Upper lobe of right lung (tissue), 1 donor: ENCODE results near the gene UBE2H. TPM values are rescaled to one million over a fixed set of nuclear protein-coding genes. Genes with fewer than 3 reads are reported as not detected.

Source experiments
- ATAC-seq: fragments of 200-7000 bp; cut with Tn5 transposase; one replicate; pipeline ENCODE4 v1.9.1; 2020; ENCODE audit warnings: mild to moderate bottlenecking, moderate library complexity
- DNase-seq: peaks from one replicate; pipeline ENCODE4 v3.0.0-alpha.2; 2020
- H3K27ac ChIP-seq: fragments of 200-600 bp; one replicate; pipeline ENCODE4 v1.8.0; 2022
- H3K27me3 ChIP-seq: fragments of 200-600 bp; one replicate; pipeline ENCODE4 v1.8.0; 2022; ENCODE audit warnings: mild to moderate bottlenecking
- H3K36me3 ChIP-seq: fragments of 200-600 bp; one replicate; pipeline ENCODE4 v1.8.0; 2022
- H3K4me1 ChIP-seq: fragments of 200-600 bp; one replicate; pipeline ENCODE4 v1.8.0; 2022
- H3K4me3 ChIP-seq: fragments of 200-600 bp; one replicate; pipeline ENCODE4 v1.8.0; 2022; ENCODE audit warnings: mild to moderate bottlenecking
- H3K9me3 ChIP-seq: fragments of 200-600 bp; one replicate; pipeline ENCODE4 v1.8.0; 2022
- intact Hi-C: fragments of 100-400 bp; cut with DNase I; formaldehyde crosslinking; loops from one replicate; pipeline ENCODE4 v1.11.0; 2022
- total RNA-seq: library from RNA; stranded (reverse); fragmentation: NEBNext Ultra II Directional; extraction: Animal tissue kit (Norgen Biotek cat#: 25700); gene quantifications from one replicate; pipeline ENCODE4 v1.2.1, GENCODE V29; 2021
- TF ChIP-seq, protein P1 (sequence below): fragments of 200-600 bp; IDR thresholded peaks from one replicate; pipeline ENCODE4 v1.8.0; 2022; ENCODE audit warnings: antibody characterized with exemption
- donor health status: DM: no; HTN: yes; CAD: no; lungs with severe emphysema.

Gene UBE2H
- total RNA-seq, 1 donor from 2014 or later = 69.1 TPM

- TF ChIP-seq, protein P1, sequence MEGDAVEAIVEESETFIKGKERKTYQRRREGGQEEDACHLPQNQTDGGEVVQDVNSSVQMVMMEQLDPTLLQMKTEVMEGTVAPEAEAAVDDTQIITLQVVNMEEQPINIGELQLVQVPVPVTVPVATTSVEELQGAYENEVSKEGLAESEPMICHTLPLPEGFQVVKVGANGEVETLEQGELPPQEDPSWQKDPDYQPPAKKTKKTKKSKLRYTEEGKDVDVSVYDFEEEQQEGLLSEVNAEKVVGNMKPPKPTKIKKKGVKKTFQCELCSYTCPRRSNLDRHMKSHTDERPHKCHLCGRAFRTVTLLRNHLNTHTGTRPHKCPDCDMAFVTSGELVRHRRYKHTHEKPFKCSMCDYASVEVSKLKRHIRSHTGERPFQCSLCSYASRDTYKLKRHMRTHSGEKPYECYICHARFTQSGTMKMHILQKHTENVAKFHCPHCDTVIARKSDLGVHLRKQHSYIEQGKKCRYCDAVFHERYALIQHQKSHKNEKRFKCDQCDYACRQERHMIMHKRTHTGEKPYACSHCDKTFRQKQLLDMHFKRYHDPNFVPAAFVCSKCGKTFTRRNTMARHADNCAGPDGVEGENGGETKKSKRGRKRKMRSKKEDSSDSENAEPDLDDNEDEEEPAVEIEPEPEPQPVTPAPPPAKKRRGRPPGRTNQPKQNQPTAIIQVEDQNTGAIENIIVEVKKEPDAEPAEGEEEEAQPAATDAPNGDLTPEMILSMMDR = no peak
- ATAC-seq = no peak
- intact Hi-C loops = no loop called here
These were observed 106.8 kb downstream of the UBE2H start for GRCh38 chr7:129845972-129846327.

GRCh38 chr7:129845178-129845971, 107.4 kb downstream of the UBE2H start:
- peak; percentile 65 for ATAC-seq
- Histone ChIP-seq H3K4me1 (peaks cover 21% of the 10 kb centered on the region), H3K4me3 (no peak overlapping the region), H3K9me3 (no peaks in the 10 kb centered on the region), H3K27me3 (no peaks in the 10 kb centered on the region), H3K27ac (no peak overlapping the region), H3K36me3 (no peaks in the 10 kb centered on the region)
- DNase-seq = no peak
- intact Hi-C loops = no loop called here
- TF ChIP-seq, protein P1 = no peak

More at GRCh38 chr7:129845972-129846327, 106.8 kb downstream of the UBE2H start:
- no peak overlapping the region for H3K4me3 ChIP-seq
- no peaks in the 10 kb centered on the region for H3K36me3 ChIP-seq
- H3K9me3 ChIP-seq = no peaks in the 10 kb centered on the region
- peaks cover 18% of the 10 kb centered on the region for H3K4me1 ChIP-seq
- no peak overlapping the region for H3K27ac ChIP-seq
- H3K27me3 ChIP-seq = no peaks in the 10 kb centered on the region
- DNase-seq = no peak

DNA sequence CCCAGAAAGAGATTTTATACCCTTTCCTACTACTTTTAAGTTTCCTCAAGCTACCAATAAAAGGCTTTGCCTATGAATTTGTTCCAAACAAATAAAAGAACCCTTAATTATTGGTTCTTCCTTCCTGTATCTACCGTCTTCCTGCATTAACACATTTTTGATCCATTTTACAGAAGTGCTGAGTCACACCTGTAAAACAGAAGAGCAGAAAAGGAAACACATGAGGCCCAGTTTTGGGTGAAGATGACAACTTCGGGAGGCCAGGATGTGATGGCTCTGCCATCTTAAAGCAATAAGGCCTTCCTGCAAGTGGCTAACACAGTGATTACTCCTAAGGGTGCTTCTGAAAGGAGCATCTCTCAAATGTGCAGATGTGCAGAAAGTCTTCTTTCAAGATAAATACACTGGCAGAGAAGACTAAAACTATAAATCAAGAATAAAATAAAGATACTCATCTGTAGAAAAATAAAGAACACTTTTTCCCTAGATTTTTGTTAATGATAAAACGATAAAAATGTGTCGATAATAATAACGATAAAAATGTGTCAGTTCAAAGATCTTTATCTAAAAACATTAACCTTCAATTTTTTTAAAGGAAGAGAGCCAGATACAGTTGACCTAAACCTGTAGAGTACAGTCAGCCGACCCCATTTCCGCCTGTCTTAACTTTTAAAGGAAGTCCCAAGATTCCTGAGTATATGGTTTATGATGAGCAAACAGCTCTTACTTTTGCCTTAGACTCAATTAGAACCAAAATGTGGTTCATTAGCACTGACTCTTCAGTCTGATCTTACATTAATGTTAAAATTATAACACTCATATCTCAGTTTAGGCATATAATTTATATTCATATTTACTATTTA, 108.6 kb downstream of the UBE2H start:
- DNase-seq (no peak), ATAC-seq (no peak)
- H3K4me3 ChIP-seq = no peak overlapping the region
- H3K9me3 ChIP-seq = no peaks in the 10 kb centered on the region
- no peaks in the 10 kb centered on the region for H3K27me3 ChIP-seq
- H3K27ac ChIP-seq = no peak overlapping the region
- intact Hi-C loops = no loop called here
- H3K4me1 ChIP-seq = peaks cover 21% of the 10 kb centered on the region
- TF ChIP-seq, protein P1 = no peak
- peaks cover 1% of the 10 kb centered on the region for H3K36me3 ChIP-seq

DNA sequence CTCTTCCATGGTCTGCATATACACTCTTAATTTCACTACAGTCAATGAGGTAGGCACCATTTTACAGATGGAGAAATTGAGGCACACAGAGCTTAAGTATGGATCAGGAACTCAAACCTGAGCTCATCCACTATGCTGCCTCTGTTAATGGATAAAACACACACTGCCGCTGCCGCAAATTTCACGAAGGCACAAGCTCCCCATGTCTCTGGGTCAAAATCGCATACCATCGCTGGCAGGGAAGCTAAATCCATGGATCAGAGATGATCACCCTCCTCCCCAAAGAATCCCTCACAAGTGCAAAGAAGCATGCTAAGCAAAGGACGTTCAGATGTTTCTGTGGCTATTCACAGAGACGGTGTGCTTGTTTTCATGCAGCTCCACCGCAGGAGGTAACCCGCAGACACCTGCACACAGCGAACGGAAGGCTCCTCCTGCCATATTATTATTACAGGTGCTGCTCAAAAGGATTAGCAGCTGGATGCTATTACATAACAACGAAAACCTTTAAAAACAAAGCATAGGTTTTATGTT, 109.3 kb downstream of the UBE2H start:
- DNase-seq = no peak
- intact Hi-C loops = no loop called here
- Histone ChIP-seq H3K27ac (no peak overlapping the region), H3K4me3 (no peak overlapping the region), H3K9me3 (no peaks in the 10 kb centered on the region), H3K4me1 (peaks cover 19% of the 10 kb centered on the region), H3K27me3 (no peaks in the 10 kb centered on the region), H3K36me3 (peaks cover 8% of the 10 kb centered on the region)
- TF ChIP-seq, protein P1 = no peak
- no peak for ATAC-seq

DNA sequence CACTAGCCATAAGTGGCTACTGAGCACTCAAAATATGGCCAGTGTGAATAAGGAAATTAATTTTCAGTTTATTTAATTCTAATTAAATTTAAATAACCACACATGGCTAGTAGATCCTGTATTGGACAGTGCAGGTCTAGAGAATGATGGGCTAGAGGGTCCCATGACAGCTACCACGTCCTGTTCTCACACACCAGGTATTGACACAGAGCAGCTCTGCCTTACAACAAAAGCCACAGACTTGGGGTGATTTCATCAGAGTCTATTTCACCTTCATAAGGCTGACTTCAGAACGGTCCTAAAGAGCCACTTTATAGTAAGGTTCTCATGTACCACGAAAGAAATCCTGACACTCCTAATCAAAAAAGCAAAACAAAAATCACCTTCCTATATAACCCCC, 111.3 kb downstream of the UBE2H start:
- intact Hi-C loops = no loop called here
- no peak overlapping the region for H3K27ac ChIP-seq
- ATAC-seq = peak; percentile 48
- H3K27me3 ChIP-seq = no peaks in the 10 kb centered on the region
- no peak for DNase-seq
- TF ChIP-seq, protein P1 = no peak
- H3K9me3 ChIP-seq = no peaks in the 10 kb centered on the region
- H3K36me3 ChIP-seq = peaks cover 20% of the 10 kb centered on the region
- peaks cover 15% of the 10 kb centered on the region for H3K4me1 ChIP-seq
- H3K4me3 ChIP-seq = no peak overlapping the region
